AG04449 (cell line): ENCODE measurements around the gene COBL.

Source experiments
- CTCF ChIA-PET: fragments of 350-600 bp; formaldehyde crosslinking; extraction: SDS; loops from one replicate; lab custom pipeline; 2021; ENCODE audit warnings: antibody characterized with exemption; lab: Yijun Ruan, JAX
- POLR2A ChIA-PET: fragments of 400-600, 350-600 bp; formaldehyde crosslinking; extraction: SDS; loops from one replicate; lab custom pipeline; 2020; ENCODE audit warnings: antibody characterized with exemption, inconsistent platforms; lab: Yijun Ruan, JAX
- DNase-seq: peaks from one replicate; pipeline ENCODE4 v3.0.0-alpha.2; 2010; ENCODE audit warnings: low read depth, low spot score
- H3K4me3 ChIP-seq: 2 replicates; pipeline ENCODE4 v1.5.1; 2011; ENCODE audit warnings: low read depth, mild to moderate bottlenecking, control low read depth, low read length
- CTCF ChIP-seq: IDR thresholded peaks from one replicate; pipeline ENCODE4 v1.5.1; 2011; ENCODE audit warnings: mild to moderate bottlenecking, moderate library complexity, low read length, control low read depth, inconsistent platforms; ENCODE audit not compliant: insufficient read depth; ENCODE audit errors: missing control alignments

Gene COBL

DNA sequence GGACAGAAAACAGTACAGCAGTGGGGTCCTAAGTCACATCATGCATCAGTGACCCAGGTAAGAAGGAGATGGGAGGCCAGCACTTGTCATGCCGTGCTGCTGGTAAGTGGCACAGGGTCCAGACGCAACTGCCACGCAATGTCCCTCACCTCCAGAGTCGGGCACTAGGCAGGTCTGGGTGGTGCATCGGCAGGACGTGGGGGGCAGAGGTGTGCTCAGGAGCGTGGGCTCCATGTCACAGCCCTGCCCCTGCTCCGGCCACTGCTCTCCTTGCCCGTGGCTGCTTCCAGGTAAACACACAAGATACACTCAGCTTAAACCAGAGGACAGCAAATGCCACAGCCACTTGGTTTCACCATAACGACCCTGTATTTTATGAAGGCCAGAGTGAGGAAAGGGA lies 47.3 kb downstream of the COBL start:
- ChIA-PET POLR2A (no interaction called here), CTCF (no interaction called here)
- DNase-seq = no peak
- no peak for TF ChIP-seq CTCF
- no peak overlapping the region for H3K4me3 ChIP-seq

GRCh38 chr7:51268859-51269258 lies 47.8 kb downstream of the COBL start:
- ChIA-PET CTCF (no interaction called here), POLR2A (no interaction called here)
- no peak for TF ChIP-seq CTCF
- no peak for DNase-seq
- H3K4me3 ChIP-seq = no peak overlapping the region

DNA sequence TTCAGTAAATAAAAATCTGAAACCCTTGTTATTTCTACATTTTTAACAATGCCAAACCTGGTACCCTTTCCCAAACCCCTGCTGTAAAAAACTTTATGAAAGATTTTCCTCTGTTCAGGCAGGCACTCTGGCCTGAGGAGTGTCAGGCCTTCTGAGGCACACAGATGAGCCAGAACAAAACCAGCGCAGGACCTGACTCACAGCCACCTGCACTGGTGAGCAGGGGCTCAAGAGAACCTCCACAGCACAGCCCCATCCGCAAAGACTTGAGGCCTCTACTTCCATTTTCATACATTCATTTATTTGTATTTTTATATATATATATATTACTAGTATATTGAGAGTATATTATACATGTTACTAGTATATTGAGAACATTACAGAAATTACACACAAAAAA lies 49.4 kb downstream of the COBL start:
- DNase-seq = no peak
- H3K4me3 ChIP-seq = no peak overlapping the region
- TF ChIP-seq CTCF = no peak
- ChIA-PET POLR2A (no interaction called here), CTCF (no interaction called here)

- no peak for DNase-seq
- CTCF ChIA-PET = no interaction called here
- POLR2A ChIA-PET = no interaction called here
- TF ChIP-seq CTCF = no peak
- no peak overlapping the region for H3K4me3 ChIP-seq
Measured at GRCh38 chr7:51265066-51265907, 51.3 kb downstream of the COBL start.

GRCh38 chr7:51263631-51264484 lies 52.8 kb downstream of the COBL start:
- POLR2A ChIA-PET = no interaction called here
- CTCF ChIA-PET = no interaction called here
- DNase-seq = no peak
- no peak overlapping the region for H3K4me3 ChIP-seq
- TF ChIP-seq CTCF = no peak
